HepG2 (cell line): Measurements from ENCODE around the gene ST7L. TPM values are rescaled to one million over a fixed set of nuclear protein-coding genes. Genes with fewer than 3 reads are reported as not detected.

Experiments used
- ATAC-seq: fragments of 200-7000 bp; cut with Tn5 transposase; 3 replicates; pipeline ENCODE4 v1.9.1; 2020; ENCODE audit warnings: mild to moderate bottlenecking, moderate library complexity
- BruUV-seq: library from RNA; stranded (reverse); fragments of 400-500 nt; replicated peaks from 2 replicates; lab custom pipeline; 2021; lab: Mats Ljungman, UMichigan
- CTCF ChIA-PET: fragments of 300-600 bp; formaldehyde crosslinking; extraction: SDS; loops from one replicate; lab custom pipeline; 2021; ENCODE audit warnings: low total read pairs, inconsistent platforms, low intra/inter-chr PET ratio; lab: Yijun Ruan, JAX
- POLR2A ChIA-PET: fragments of 350-600 bp; sonication (Branson Sonifier 250); formaldehyde crosslinking; loops from one replicate; lab custom pipeline; 2020; ENCODE audit warnings: antibody characterized with exemption, inconsistent platforms; lab: Yijun Ruan, JAX
- DNase-seq: peaks from one replicate; pipeline ENCODE4 v3.0.0-alpha.2; 2015; ENCODE audit warnings: low spot score
- FAIRE-seq: peaks from 3 replicates; lab custom pipeline; 2011; peaks lifted over from hg19 to GRCh38; lab: Jason Lieb, UNC
- H2AFZ ChIP-seq: one replicate; pipeline ENCODE4 v1.6.1; 2011; ENCODE audit warnings: low read length, inconsistent platforms
- H3K27ac ChIP-seq: fragments of 300-600 bp; 3 replicates; pipeline ENCODE4 v1.8.0; 2011; ENCODE audit warnings: mixed run types, mild to moderate bottlenecking, mixed read lengths, low read length, inconsistent platforms; ENCODE audit not compliant: insufficient read depth; ENCODE audit errors: extremely low read length
- H3K27me3 ChIP-seq, 2 experiments: fragments of 200-600 bp in 1 of 2; 2 replicates in 1 of 2; 3 replicates in 1 of 2; pipeline versions ENCODE4 v1.6.0 to v1.8.0; 2011; ENCODE audit warnings: low read length in 2 of 2, mild to moderate bottlenecking in 2 of 2, moderate library complexity in 2 of 2, inconsistent platforms in 1 of 2; ENCODE audit not compliant: insufficient read depth in 2 of 2, control insufficient read depth in 1 of 2
- H3K36me3 ChIP-seq, 2 experiments: fragments of 200-600 bp in 1 of 2; replicated peaks in 1 of 2; 2 replicates in 1 of 2; 3 replicates in 1 of 2; pipeline versions ENCODE4 v1.5.1 to v1.8.0; 2011; ENCODE audit warnings: low read length in 2 of 2, inconsistent platforms in 1 of 2; ENCODE audit not compliant: insufficient read depth in 2 of 2, control insufficient read depth in 1 of 2
- H3K4me1 ChIP-seq: 2 replicates; pipeline ENCODE4 v1.5.1; 2012; ENCODE audit warnings: low read length, inconsistent platforms; ENCODE audit not compliant: insufficient read depth
- H3K4me2 ChIP-seq: 2 replicates; pipeline ENCODE4 v1.6.0; 2011; ENCODE audit warnings: low read depth, low read length, inconsistent platforms
- H3K4me3 ChIP-seq, 3 experiments: fragments of 200-600 bp in 1 of 3; sonication (generic), shearing (Covaris generic) in 1 of 3; replicated peaks in 1 of 3; 2 replicates each; pipeline ENCODE4 v1.5.1; 2011 to 2016; ENCODE audit warnings: low read length in 3 of 3, inconsistent platforms in 2 of 3, low read depth in 2 of 3, mild to moderate bottlenecking in 2 of 3, control low read depth in 1 of 3, mixed read lengths in 1 of 3; ENCODE audit not compliant: insufficient read depth in 1 of 3
- H3K79me2 ChIP-seq: one replicate; pipeline ENCODE4 v1.6.1; 2011; ENCODE audit warnings: low read length, inconsistent platforms; ENCODE audit not compliant: insufficient read depth
- H3K9ac ChIP-seq: 2 replicates; pipeline ENCODE4 v1.6.0; 2011; ENCODE audit warnings: mild to moderate bottlenecking, low read depth, low read length, inconsistent platforms; ENCODE audit not compliant: insufficient read depth
- H3K9me3 ChIP-seq: 2 replicates; pipeline ENCODE4 v1.5.1; 2012; ENCODE audit warnings: mild to moderate bottlenecking, low read length
- H4K20me1 ChIP-seq: 2 replicates; pipeline ENCODE4 v1.6.0; 2011; ENCODE audit warnings: inconsistent platforms, mild to moderate bottlenecking, low read length, moderate library complexity; ENCODE audit not compliant: insufficient read depth
- CREM ChIP-seq, 2 experiments: sonication (generic) in 1 of 2; formaldehyde crosslinking in 1 of 2; IDR thresholded peaks; 2 replicates each; pipeline versions ENCODE4 v1.4.0 to v1.6.1; 2016 to 2020; ENCODE audit warnings: antibody characterized with exemption in 1 of 2, mild to moderate bottlenecking in 1 of 2, missing genetic modification reagents in 1 of 2
- ETV6 ChIP-seq: sonication (generic); formaldehyde crosslinking; conservative IDR thresholded peaks from 2 replicates; pipeline ENCODE4 v1.4.0; 2020; ENCODE audit warnings: missing genetic modification reagents
- GTF3A ChIP-seq: sonication (generic); formaldehyde crosslinking; conservative IDR thresholded peaks from 2 replicates; pipeline ENCODE4 v1.4.0; 2020; ENCODE audit warnings: mild to moderate bottlenecking, missing genetic modification reagents
- MAF1 ChIP-seq: sonication (generic); formaldehyde crosslinking; IDR thresholded peaks from 2 replicates; pipeline ENCODE4 v1.5.0; 2020; ENCODE audit warnings: missing genetic modification reagents, borderline replicate concordance
- MAZ ChIP-seq, 2 experiments: sonication (generic) in 1 of 2; formaldehyde crosslinking in 1 of 2; IDR thresholded peaks; 2 replicates each; pipeline versions ENCODE4 v1.5.0 to v1.6.1; 2012 to 2020; ENCODE audit warnings: low read depth in 2 of 2, mild to moderate bottlenecking in 2 of 2, borderline replicate concordance in 1 of 2, improper control_type of control experiment in 1 of 2, low read length in 1 of 2, missing genetic modification reagents in 1 of 2, moderate library complexity in 1 of 2
- NFKB2 ChIP-seq: sonication (generic); formaldehyde crosslinking; IDR thresholded peaks from 2 replicates; pipeline ENCODE4 v1.4.0; 2020; ENCODE audit warnings: missing genetic modification reagents, borderline replicate concordance
- PHF20 ChIP-seq: sonication (generic); formaldehyde crosslinking; IDR thresholded peaks from 2 replicates; pipeline ENCODE4 v1.5.0; 2020; ENCODE audit warnings: mild to moderate bottlenecking, missing genetic modification reagents
- SMYD3 ChIP-seq: sonication (generic); formaldehyde crosslinking; IDR thresholded peaks from 2 replicates; pipeline ENCODE4 v1.8.1; 2023; ENCODE audit warnings: mild to moderate bottlenecking, missing genetic modification reagents
- ZKSCAN5 ChIP-seq: sonication (generic); formaldehyde crosslinking; IDR thresholded peaks from 2 replicates; pipeline ENCODE4 v1.5.1; 2020; ENCODE audit warnings: mild to moderate bottlenecking, missing genetic modification reagents
- ZNF143 ChIP-seq: sonication (generic); formaldehyde crosslinking; IDR thresholded peaks from 2 replicates; pipeline ENCODE4 v1.4.0; 2020; ENCODE audit warnings: missing genetic modification reagents
- WGBS: methylation state at CpG from one replicate; pipeline ENCODE4 v1.1.6; 2017; ENCODE audit warnings: low lambda C conversion rate; 5-methylcytosine and 5-hydroxymethylcytosine counted together
- in situ Hi-C: cut with HindIII; loops from 2 replicates; pipeline ENCODE4 v1.10.0; 2017; ENCODE audit warnings: low pct_unique_long_range_greater_than_20kb; ENCODE audit not compliant: extremely low pct_ligation_motif_present
- intact Hi-C: fragments of 100-400 bp; cut with micrococcal nuclease; formaldehyde crosslinking; loops from one replicate; pipeline ENCODE4 v1.10.0; 2022; ENCODE audit not compliant: unreplicated experiment
- polyA plus RNA-seq, 8 experiments: library from polyadenylated mRNA; depleted of rRNA in 3 of 8; stranded (reverse) in 7 of 8; unstranded in 1 of 8; fragments of >200 nt; fragmentation: Illumina TruSeq in 4 of 8; extraction: Trizol in 4 of 8; gene quantifications; 2 replicates each; pipeline versions ENCODE4 v1.2.1 to v1.2.3, GENCODE V29; 2011 to 2016; ENCODE audit warnings: low read depth in 4 of 8, missing spikeins in 1 of 8, mixed read lengths in 1 of 8; ENCODE audit not compliant: insufficient read depth in 1 of 8
- total RNA-seq, 5 experiments: library from RNA; depleted of rRNA; stranded (reverse); fragments of >200 nt; fragmentation: Illumina TruSeq; extraction: Trizol; gene quantifications; 2 replicates each; pipeline ENCODE4 v1.2.3, GENCODE V29; 2016; ENCODE audit warnings: low read depth in 1 of 5
- TF ChIP-seq, protein P1 (sequence below): sonication (generic); formaldehyde crosslinking; IDR thresholded peaks from 2 replicates; pipeline ENCODE4 v1.4.0; 2020; ENCODE audit warnings: mild to moderate bottlenecking, missing genetic modification reagents
- TF ChIP-seq, protein P2 (sequence below): sonication (generic); formaldehyde crosslinking; IDR thresholded peaks from 2 replicates; pipeline ENCODE4 v1.4.0; 2020; ENCODE audit warnings: missing genetic modification reagents, borderline replicate concordance
- TF ChIP-seq, protein P3 (sequence below): sonication (generic); formaldehyde crosslinking; conservative IDR thresholded peaks from 2 replicates; pipeline ENCODE4 v1.8.0; 2022; ENCODE audit warnings: mild to moderate bottlenecking, moderate library complexity, missing genetic modification reagents
- TF ChIP-seq, protein P4 (sequence below): sonication (generic); formaldehyde crosslinking; IDR thresholded peaks from 2 replicates; pipeline ENCODE4 v1.5.0; 2020; ENCODE audit warnings: mild to moderate bottlenecking, missing genetic modification reagents

The ST7L gene
- total and polyA plus RNA-seq, 2 of the 13 experiments (the other 11 are each of a cell fraction or from before 2014, with no cell fraction given): 8.6 to 19.9 TPM

DNA sequence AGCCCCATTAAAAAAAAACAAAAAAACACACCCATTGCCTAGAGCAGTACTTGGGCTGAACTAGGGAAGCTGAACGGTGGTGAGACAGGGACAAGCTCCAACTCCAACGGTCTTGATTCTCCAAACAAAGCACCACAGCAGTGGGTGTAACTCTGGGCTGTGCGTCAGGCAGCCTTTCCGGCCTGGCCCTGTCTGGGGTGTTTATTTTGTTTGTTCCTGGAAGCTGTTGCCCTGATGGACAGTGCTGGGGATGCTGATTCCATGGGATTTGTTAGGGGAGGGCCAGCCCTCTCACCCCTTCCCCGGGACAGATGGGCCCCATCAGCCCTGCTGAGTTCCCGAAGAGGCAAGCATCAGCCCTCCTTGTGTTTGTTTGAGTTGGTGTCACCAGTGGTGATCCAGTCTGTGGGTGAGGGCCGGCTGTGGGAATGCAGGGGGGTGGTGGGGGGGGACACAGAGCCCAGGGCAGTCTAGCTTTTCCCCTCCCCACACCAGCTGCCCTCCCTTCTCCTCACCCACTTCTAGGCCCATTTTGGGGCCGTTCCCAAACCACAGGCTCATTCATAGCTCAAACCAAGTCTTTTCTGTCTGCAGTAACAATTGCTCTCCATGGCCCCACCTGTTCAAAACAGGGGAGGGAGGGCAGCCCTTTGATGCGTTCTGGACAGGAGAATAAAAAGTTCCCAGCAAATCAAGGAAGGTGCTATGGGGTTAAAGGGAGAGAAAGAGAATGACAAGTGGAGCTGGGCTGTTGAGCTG lies 105.7 kb downstream of the ST7L start:
- H4K20me1 ChIP-seq: peaks cover under 1% of the 10 kb centered on the region; the same call in 1 of the 2 replicates
- H3K4me3 ChIP-seq: no peak overlapping the region
- no peak overlapping the region for H3K9ac ChIP-seq
- H3K4me1 ChIP-seq: peaks cover 15% of the 10 kb centered on the region
- H3K27me3 ChIP-seq: peaks cover 4 to 48% of the 10 kb centered on the region in 2 experiments; a peak in 4 of 5 replicates
- CTCF ChIA-PET: no interaction called here
- no peaks in the 10 kb centered on the region for H3K9me3 ChIP-seq
- in situ Hi-C loops (no loop called here), intact Hi-C loops (no loop called here)
- H3K79me2 ChIP-seq: no peaks in the 10 kb centered on the region
- H3K36me3 ChIP-seq: no peaks in the 10 kb centered on the region
- H3K27ac ChIP-seq: no peak overlapping the region
- WGBS: 13% methylated on average over 8 of the region's 9 CpGs
- ATAC-seq (no peak), DNase-seq (no peak), FAIRE-seq (no peak)
- no peak overlapping the region for H3K4me2 ChIP-seq
- H2AFZ ChIP-seq: no peak overlapping the region
- BruUV-seq: no TSS peak
- POLR2A ChIA-PET: no interaction called here
- TF ChIP-seq SMYD3 (CRISPR knock-in tag) (no peak), ZNF143 (CRISPR knock-in tag) (no peak), MAF1 (CRISPR knock-in tag) (no peak), ZKSCAN5 (CRISPR knock-in tag) (no peak), PHF20 (CRISPR knock-in tag) (no peak), GTF3A (no peak), CREM (IDR thresholded peaks at IDR 0.05) (no peak), CREM (CRISPR knock-in tag; IDR thresholded peaks at IDR 0.05) (no peak), NFKB2 (no peak), ETV6 (CRISPR knock-in tag) (no peak), MAZ (IDR thresholded peaks at IDR 0.05; ENCODE audit: borderline replicate concordance, low read depth, low read length) (no peak), MAZ (CRISPR knock-in tag; IDR thresholded peaks at IDR 0.05; ENCODE audit: low read depth) (no peak)
- TF ChIP-seq, protein P1, sequence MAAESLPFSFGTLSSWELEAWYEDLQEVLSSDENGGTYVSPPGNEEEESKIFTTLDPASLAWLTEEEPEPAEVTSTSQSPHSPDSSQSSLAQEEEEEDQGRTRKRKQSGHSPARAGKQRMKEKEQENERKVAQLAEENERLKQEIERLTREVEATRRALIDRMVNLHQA (CRISPR knock-in tag): no peak
- TF ChIP-seq, protein P2, sequence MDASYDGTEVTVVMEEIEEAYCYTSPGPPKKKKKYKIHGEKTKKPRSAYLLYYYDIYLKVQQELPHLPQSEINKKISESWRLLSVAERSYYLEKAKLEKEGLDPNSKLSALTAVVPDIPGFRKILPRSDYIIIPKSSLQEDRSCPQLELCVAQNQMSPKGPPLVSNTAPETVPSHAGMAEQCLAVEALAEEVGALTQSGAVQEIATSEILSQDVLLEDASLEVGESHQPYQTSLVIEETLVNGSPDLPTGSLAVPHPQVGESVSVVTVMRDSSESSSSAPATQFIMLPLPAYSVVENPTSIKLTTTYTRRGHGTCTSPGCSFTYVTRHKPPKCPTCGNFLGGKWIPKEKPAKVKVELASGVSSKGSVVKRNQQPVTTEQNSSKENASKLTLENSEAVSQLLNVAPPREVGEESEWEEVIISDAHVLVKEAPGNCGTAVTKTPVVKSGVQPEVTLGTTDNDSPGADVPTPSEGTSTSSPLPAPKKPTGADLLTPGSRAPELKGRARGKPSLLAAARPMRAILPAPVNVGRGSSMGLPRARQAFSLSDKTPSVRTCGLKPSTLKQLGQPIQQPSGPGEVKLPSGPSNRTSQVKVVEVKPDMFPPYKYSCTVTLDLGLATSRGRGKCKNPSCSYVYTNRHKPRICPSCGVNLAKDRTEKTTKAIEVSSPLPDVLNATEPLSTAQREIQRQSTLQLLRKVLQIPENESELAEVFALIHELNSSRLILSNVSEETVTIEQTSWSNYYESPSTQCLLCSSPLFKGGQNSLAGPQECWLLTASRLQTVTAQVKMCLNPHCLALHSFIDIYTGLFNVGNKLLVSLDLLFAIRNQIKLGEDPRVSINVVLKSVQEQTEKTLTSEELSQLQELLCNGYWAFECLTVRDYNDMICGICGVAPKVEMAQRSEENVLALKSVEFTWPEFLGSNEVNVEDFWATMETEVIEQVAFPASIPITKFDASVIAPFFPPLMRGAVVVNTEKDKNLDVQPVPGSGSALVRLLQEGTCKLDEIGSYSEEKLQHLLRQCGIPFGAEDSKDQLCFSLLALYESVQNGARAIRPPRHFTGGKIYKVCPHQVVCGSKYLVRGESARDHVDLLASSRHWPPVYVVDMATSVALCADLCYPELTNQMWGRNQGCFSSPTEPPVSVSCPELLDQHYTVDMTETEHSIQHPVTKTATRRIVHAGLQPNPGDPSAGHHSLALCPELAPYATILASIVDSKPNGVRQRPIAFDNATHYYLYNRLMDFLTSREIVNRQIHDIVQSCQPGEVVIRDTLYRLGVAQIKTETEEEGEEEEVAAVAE (CRISPR knock-in tag): no peak
- TF ChIP-seq, protein P3, sequence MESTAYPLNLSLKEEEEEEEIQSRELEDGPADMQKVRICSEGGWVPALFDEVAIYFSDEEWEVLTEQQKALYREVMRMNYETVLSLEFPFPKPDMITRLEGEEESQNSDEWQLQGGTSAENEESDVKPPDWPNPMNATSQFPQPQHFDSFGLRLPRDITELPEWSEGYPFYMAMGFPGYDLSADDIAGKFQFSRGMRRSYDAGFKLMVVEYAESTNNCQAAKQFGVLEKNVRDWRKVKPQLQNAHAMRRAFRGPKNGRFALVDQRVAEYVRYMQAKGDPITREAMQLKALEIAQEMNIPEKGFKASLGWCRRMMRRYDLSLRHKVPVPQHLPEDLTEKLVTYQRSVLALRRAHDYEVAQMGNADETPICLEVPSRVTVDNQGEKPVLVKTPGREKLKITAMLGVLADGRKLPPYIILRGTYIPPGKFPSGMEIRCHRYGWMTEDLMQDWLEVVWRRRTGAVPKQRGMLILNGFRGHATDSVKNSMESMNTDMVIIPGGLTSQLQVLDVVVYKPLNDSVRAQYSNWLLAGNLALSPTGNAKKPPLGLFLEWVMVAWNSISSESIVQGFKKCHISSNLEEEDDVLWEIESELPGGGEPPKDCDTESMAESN: no peak
- TF ChIP-seq, protein P4, sequence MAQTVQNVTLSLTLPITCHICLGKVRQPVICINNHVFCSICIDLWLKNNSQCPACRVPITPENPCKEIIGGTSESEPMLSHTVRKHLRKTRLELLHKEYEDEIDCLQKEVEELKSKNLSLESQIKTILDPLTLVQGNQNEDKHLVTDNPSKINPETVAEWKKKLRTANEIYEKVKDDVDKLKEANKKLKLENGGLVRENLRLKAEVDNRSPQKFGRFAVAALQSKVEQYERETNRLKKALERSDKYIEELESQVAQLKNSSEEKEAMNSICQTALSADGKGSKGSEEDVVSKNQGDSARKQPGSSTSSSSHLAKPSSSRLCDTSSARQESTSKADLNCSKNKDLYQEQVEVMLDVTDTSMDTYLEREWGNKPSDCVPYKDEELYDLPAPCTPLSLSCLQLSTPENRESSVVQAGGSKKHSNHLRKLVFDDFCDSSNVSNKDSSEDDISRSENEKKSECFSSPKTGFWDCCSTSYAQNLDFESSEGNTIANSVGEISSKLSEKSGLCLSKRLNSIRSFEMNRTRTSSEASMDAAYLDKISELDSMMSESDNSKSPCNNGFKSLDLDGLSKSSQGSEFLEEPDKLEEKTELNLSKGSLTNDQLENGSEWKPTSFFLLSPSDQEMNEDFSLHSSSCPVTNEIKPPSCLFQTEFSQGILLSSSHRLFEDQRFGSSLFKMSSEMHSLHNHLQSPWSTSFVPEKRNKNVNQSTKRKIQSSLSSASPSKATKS: no peak
